ENCODE data around the gene NUAK2.

DNA sequence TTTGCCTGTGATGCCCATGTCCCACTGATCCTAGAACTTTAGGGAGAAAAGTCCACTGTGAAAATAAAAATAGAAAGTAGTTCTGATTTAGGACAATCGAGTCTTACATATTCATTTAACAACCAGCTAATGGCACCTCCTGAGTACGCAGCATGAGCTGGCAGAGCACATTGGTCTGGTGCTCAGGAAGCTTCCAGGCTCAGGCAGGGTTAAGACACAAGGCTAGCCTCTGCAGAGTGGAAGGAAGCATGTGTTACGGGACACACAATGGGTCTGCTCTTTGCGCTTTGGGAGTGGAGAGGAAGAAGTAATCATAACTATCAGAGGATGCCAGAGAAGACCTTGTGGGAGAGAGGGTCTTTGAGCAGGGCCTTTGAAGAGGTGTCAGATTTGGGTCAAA, 39.3 kb upstream of the NUAK2 start:
- TF ChIP-seq POLR2AphosphoS5 (IDR thresholded peaks at IDR 0.05; ENCODE audit: low read depth, low read length), result no peak
- TF ChIP-seq TAF1 (IDR thresholded peaks at IDR 0.05; ENCODE audit: borderline replicate concordance, insufficient read depth, low read length), result no peak
- TF ChIP-seq, protein P1, sequence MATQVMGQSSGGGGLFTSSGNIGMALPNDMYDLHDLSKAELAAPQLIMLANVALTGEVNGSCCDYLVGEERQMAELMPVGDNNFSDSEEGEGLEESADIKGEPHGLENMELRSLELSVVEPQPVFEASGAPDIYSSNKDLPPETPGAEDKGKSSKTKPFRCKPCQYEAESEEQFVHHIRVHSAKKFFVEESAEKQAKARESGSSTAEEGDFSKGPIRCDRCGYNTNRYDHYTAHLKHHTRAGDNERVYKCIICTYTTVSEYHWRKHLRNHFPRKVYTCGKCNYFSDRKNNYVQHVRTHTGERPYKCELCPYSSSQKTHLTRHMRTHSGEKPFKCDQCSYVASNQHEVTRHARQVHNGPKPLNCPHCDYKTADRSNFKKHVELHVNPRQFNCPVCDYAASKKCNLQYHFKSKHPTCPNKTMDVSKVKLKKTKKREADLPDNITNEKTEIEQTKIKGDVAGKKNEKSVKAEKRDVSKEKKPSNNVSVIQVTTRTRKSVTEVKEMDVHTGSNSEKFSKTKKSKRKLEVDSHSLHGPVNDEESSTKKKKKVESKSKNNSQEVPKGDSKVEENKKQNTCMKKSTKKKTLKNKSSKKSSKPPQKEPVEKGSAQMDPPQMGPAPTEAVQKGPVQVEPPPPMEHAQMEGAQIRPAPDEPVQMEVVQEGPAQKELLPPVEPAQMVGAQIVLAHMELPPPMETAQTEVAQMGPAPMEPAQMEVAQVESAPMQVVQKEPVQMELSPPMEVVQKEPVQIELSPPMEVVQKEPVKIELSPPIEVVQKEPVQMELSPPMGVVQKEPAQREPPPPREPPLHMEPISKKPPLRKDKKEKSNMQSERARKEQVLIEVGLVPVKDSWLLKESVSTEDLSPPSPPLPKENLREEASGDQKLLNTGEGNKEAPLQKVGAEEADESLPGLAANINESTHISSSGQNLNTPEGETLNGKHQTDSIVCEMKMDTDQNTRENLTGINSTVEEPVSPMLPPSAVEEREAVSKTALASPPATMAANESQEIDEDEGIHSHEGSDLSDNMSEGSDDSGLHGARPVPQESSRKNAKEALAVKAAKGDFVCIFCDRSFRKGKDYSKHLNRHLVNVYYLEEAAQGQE (IDR thresholded peaks at IDR 0.05; ENCODE audit: insufficient read depth in 1 of 2, low read depth in 2 of 2, low read length in 2 of 2), result no peak
- TF ChIP-seq FOXP2 (optimal IDR thresholded peaks at IDR 0.05; ENCODE audit: borderline replicate concordance, extremely low read depth, extremely low read length, insufficient read depth), result no peak
